Measurements from ENCODE around the gene RHBDD1.
"Not testable (repeated sequence)": the region's sequence is repeated elsewhere in the genome, so short reads cannot be mapped to it uniquely, and the experiment has no call there.

RHBDD1 gene

DNA sequence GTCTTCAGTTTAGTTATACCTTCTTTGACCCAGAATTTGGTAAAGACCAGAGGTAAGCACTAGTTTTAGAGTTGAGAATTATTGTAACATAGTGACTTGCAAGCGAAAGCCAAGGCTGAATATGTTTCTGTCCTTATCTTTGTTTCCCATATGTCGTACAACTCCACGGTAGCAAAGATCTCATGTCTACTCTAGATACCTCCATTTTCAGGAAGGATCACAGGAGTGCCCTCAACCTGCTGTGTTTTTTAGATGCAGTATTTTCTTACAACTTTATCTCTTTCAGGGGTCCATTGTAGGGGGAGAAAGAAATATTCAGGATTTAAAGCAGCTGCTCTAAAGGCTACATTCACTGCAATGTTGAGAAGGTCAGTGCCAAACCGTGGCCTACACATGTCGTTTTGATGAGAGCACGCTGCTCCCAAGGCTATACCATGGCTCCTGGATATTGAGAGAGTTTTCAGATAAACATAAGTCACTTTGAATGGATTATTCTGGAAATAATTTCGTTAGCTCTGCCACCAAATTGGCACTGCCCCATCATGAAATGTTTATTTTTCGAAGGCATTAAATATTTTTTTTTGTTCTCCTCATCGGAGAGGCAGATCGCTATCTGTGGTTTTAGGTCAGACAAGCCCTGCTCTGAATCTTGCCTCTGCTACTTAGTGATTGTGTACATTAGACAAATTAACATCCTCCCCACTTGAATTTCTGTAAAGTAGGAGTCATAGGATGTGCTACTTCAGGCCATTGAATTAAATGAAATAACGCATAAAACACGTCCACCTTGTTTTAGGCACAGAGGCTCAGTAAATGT lies 2.1 kb downstream of the RHBDD1 start:
- H3K4me3 ChIP-seq (ENCODE audit: low read depth, low read length) = no peak overlapping the region
- no peak for DNase-seq (ENCODE audit: low read depth)

DNA sequence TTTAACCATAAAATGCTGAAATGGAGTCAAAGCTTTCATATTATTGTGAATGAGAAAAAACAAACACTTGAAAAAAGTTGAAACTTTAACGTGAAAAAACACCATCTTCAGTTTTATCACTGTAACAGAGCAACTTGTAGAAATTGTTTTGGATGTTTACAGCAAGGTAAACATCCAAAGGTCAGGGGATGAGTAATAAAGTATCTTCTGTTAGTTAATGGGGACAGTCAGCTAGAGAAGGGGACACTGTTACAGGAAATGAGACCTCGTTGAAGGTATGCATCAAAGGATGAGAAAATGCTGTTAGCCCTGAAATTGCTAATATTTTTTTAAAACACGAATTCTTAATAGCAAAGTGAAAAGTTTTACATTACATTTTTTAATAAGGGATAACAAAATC lies 2.9 kb downstream of the RHBDD1 start:
- DNase-seq (ENCODE audit: low read depth) = no peak
- no peak overlapping the region for H3K4me3 ChIP-seq (ENCODE audit: low read depth, low read length)

- H3K4me3 ChIP-seq (ENCODE audit: low read depth, low read length) = no peak overlapping the region
- no peak for DNase-seq (ENCODE audit: low read depth)
Observed at GRCh38 chr2:226839161-226839560, 3.3 kb downstream of the RHBDD1 start.

GRCh38 chr2:226839951-226840350 lies 4.1 kb downstream of the RHBDD1 start:
- H3K4me3 ChIP-seq (ENCODE audit: low read depth, low read length) = no peak overlapping the region
- DNase-seq (ENCODE audit: low read depth) = no peak

DNA sequence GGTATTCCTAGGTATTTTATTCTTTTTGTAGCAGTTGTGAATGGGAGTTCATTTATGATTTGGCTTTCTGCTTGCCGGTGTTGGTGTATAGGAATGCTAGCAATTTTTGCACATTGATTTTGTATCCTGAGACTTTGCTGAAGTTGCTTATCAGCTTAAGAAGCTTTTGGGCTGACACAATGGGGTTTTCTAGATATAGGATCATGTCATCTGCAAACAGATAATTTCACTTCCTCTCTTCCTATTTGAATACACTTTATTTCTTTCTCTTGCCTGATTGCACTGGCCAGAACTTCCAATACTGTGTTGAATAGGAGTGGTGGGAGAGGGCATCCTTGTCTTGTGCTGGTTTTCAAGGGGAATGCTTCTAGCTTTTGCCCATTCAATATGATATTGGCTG lies 7.1 kb downstream of the RHBDD1 start:
- H3K4me3 ChIP-seq (ENCODE audit: low read depth, low read length); DNase-seq (ENCODE audit: low read depth): not testable (repeated sequence)

DNA sequence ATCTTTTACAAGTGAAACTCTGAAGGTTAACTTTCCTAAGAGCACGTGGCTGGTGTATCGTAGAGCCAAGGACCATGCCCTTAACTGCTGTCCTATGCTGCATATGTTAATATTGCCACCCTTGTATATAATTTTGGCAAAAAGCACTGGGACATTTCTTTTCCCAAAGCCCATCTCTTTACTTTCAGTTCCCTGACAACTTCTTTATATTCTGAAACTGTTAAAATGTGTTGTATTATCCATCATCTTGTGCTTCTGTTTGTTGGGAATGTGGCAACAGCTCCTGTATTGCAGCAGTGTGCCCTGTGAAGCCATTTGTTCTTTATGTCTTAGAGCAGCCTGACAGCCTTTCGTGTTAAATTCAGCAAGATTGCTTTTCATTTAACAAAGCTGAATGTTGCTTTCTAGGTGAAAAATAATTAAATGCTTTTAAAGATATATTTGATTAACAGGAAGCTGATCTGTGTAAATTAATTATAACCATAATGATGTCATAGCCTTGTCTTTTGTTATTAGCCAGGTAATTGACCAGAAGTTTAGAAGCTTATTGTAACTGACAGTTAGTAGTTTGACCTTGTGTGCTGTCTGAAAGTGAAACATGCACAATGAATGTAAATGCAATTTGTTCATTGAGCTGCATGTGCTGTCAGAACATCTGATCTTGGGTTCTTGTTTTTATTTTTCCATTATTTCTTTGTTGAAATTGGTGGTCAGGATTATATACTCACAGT lies 9.7 kb downstream of the RHBDD1 start:
- no peak for DNase-seq (ENCODE audit: low read depth)
- H3K4me3 ChIP-seq (ENCODE audit: low read depth, low read length) = no peak overlapping the region

DNA sequence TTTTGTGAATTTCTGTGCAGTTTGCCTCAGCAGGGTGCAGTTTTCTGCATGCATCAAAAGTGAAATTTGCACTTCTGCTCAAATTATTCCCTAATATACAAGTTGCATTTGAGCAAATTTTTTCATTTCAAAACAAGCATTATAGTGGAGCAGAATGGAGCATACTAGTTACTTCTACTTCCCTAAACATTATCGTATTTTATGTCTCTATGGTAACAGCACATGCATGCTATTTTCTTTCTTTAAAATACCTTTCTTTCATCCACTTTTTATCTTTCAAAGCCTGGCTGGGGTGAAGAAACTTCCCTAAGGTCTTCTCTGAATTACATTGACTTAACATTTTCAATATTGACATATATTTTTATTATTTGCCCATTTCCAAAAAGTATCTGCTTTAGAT lies 11.2 kb downstream of the RHBDD1 start:
- H3K4me3 ChIP-seq (ENCODE audit: low read depth, low read length) = no peak overlapping the region
- DNase-seq (ENCODE audit: low read depth) = no peak

DNA sequence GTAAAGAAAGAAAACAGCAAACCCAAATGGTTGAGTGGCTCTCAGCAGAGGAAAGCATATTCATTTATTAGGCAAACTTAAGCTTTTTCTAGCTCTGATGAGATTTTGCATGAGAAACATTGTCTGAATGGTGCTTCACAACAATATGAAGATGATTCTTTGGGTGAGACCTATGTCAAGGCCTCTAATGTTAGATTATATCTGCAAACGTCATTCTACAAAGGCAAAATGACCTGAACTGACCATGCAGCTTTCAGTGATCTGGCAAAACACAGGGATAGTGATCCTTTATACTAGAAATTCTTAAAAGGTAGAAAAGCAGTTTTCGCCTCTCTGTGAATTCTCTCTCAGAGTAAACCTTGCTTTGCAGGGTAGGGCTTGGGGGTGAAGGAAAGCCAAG lies 11.7 kb downstream of the RHBDD1 start:
- DNase-seq (ENCODE audit: low read depth) = no peak

DNA sequence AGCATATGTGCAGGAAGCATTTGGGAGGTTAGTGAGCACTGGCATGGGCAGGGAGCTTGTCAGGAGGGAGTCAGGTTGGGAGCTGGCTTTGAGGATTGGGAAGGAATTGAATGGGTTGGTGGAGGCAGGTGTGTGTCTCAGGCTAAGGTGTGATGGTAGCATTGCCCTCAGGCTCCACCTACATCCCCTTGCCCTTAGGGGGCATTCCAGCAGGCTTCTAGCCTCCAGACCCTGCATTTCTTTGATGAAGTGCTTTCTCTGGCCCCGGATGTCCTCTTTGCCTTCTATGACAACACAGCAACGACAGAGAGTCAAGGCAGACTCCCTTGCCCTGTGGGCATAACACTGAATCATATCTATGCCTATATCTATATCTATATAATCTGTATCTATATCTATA lies 13.5 kb downstream of the RHBDD1 start:
- H3K4me3 ChIP-seq (ENCODE audit: low read depth, low read length) = no peak overlapping the region

More for the DNA sequence above, 11.7 kb downstream of the RHBDD1 start:
- no peak overlapping the region for H3K4me3 ChIP-seq (ENCODE audit: low read depth, low read length)

DNA sequence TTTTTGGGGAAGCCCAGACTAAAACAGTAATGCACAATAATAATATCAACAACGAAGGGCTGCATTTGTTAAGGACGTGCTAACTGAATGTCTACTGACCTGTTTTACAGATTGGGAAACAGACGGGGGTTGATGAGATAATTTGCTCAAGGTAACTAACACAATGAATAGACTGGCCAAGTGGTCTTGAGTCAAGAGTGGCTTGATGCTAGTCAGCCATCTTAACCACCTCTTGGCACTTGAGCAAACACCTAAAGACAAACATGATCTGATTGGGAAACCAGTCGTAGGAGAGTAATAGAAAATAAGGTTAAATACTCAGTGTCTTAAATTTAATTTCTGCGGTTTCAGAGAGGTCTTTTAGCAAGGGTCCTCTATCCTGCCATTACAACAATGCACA lies 14.2 kb downstream of the RHBDD1 start:
- DNase-seq (ENCODE audit: low read depth) = no peak
- no peak overlapping the region for H3K4me3 ChIP-seq (ENCODE audit: low read depth, low read length)

More for the DNA sequence above, 13.5 kb downstream of the RHBDD1 start:
- DNase-seq (ENCODE audit: low read depth) = no peak

DNA sequence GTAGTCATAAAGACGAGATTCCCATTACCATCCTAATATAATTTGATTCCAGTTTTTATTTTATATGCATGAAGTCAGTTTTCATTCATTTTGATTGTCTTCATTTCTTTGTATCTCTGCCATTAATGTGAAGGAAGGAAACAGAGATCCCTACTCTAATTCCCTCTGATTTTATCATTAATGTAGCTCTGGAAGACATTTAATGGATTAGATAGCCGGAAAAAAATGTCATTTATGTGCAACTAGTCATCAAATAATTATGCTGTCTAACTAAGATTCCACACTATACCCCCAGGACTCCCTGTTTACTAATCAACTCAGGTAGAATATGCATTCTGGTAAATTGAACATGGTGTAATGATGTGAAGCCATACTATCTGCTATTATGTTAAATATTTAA lies 19.9 kb downstream of the RHBDD1 start:
- no peak overlapping the region for H3K4me3 ChIP-seq (ENCODE audit: low read depth, low read length)
- no peak for DNase-seq (ENCODE audit: low read depth)

DNA sequence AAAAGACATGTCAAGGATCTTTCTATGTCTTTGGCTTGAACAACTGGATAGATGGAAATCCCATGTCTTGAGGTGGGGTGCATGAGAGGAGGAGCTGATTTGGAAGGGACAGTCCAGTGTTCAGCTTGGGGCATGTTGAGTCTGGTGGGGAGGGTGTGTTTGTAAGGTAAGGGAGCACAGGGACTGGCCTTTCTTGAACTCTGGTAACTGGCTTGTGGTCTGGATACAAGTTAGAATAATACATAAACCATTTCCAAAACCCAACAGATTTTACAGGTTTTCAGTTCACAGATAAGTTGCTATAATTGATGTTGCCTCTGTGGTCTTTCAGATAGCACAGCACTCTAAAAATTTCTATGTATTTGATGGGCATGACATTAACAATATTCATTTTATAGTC lies 24.2 kb downstream of the RHBDD1 start:
- H3K4me3 ChIP-seq (ENCODE audit: low read depth, low read length) = no peak overlapping the region
- no peak for DNase-seq (ENCODE audit: low read depth)

DNA sequence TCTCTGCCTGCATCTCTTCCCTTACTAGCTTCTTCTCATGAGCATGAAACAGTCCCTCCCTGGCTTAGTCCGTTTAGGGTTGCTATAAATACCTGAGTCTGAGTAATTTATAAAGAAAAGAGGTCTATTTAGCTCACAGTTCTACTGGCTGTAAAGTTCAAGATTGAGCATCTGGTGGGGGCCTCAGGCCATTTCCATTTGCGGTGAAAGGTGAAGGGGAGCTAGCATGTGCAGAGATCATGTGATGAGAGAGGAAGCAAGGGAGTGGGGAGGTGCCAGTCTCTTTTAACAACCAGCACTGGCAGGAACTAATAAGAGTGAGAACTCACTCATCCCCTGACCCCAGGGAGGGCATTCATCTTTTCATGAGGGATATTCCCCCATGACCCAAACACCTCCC lies 26.8 kb downstream of the RHBDD1 start:
- H3K4me3 ChIP-seq (ENCODE audit: low read depth, low read length) = no peak overlapping the region
- no peak for DNase-seq (ENCODE audit: low read depth)

DNA sequence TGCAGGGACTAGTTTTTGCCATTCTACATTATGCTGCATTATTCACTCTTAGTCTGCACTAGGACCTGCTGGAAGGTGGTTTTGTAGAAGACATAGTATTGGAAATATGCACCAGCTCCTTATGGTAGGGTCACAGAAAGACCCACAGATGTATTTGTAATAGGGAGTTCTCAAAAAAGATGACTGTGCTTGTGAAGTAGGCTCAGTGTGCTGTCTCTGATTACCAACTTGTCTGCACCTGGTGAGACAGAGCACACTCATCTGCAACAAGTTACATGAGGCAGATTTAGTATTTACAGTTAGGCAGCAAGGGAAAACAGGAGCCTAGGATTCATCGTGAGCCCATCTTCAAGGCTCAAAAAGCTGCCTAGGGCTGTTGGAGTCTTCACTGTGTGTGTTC lies 29.4 kb downstream of the RHBDD1 start:
- DNase-seq (ENCODE audit: low read depth) = no peak
- no peak overlapping the region for H3K4me3 ChIP-seq (ENCODE audit: low read depth, low read length)

GRCh38 chr2:226865710-226866109 lies 29.9 kb downstream of the RHBDD1 start:
- no peak overlapping the region for H3K4me3 ChIP-seq (ENCODE audit: low read depth, low read length)
- DNase-seq (ENCODE audit: low read depth) = no peak

GRCh38 chr2:226868331-226869162 lies 32.7 kb downstream of the RHBDD1 start:
- DNase-seq (ENCODE audit: low read depth) = no peak

DNA sequence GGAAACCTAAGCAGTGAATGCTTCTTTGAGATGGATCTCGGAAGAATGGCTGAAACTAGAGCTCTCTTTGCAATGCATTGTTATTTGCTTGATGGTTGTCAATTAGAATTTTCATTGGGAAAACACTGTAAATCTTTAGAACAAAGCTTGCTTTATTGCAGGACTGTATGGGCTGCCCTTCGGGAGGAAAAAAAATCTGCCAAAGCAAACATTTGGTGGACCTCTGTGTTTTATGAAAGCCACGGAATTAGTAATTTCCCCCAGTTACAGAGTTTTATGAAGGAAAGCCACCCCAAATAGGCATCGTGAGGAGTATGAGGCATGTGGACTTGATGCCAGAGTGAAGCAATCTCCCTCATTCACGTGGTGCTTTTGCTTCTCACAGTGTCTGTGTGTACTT lies 33.5 kb downstream of the RHBDD1 start:
- no peak for DNase-seq (ENCODE audit: low read depth)
- H3K4me3 ChIP-seq (ENCODE audit: low read depth, low read length) = no peak overlapping the region

More at GRCh38 chr2:226868331-226869162, 32.7 kb downstream of the RHBDD1 start:
- no peak overlapping the region for H3K4me3 ChIP-seq (ENCODE audit: low read depth, low read length)

- DNase-seq (ENCODE audit: low read depth) = no peak
- no peak overlapping the region for H3K4me3 ChIP-seq (ENCODE audit: low read depth, low read length)
Observed at GRCh38 chr2:226873051-226873620, 37.3 kb downstream of the RHBDD1 start.

- no peak overlapping the region for H3K4me3 ChIP-seq (ENCODE audit: low read depth, low read length)
- no peak for DNase-seq (ENCODE audit: low read depth)
Observed at GRCh38 chr2:226873826-226874225, 38.0 kb downstream of the RHBDD1 start.

GRCh38 chr2:226874749-226875148 lies 38.9 kb downstream of the RHBDD1 start:
- H3K4me3 ChIP-seq (ENCODE audit: low read depth, low read length) = no peak overlapping the region
- no peak for DNase-seq (ENCODE audit: low read depth)
